ENCODE results near the gene SNX27. TPM values are rescaled to one million over a fixed set of nuclear protein-coding genes. Genes with fewer than 3 reads are reported as not detected.
"Not testable (repeated sequence)": the region's sequence is repeated elsewhere in the genome, so short reads cannot be mapped to it uniquely, and the experiment has no call there.

Gene SNX27
- total RNA-seq, 1 donor from 2014 or later: 16.4 TPM

- ATAC-seq: peak; percentile 66
Measured at GRCh38 chr1:151723726-151724370, 112.0 kb downstream of the SNX27 start.

GRCh38 chr1:151728151-151729054 is 116.6 kb downstream of the SNX27 start:
- ATAC-seq: no peak

- no peak for ATAC-seq
Measured at GRCh38 chr1:151729157-151729965, 117.5 kb downstream of the SNX27 start.

- no peak for ATAC-seq
Measured at GRCh38 chr1:151729966-151730291, 118.1 kb downstream of the SNX27 start.

GRCh38 chr1:151733126-151733525 is 121.3 kb downstream of the SNX27 start:
- no peak for ATAC-seq

GRCh38 chr1:151733995-151734394 is 122.1 kb downstream of the SNX27 start:
- not testable (repeated sequence) for ATAC-seq

GRCh38 chr1:151737026-151737425 is 125.2 kb downstream of the SNX27 start:
- ATAC-seq: no peak

GRCh38 chr1:151737479-151737878 is 125.6 kb downstream of the SNX27 start:
- no peak for ATAC-seq

GRCh38 chr1:151739590-151740355 is 127.9 kb downstream of the SNX27 start:
- ATAC-seq: peak; percentile 90

- no peak for ATAC-seq
Measured at GRCh38 chr1:151741516-151741915, 129.7 kb downstream of the SNX27 start.

Other genes with a start within 250 kb of the SNX27 start
- gene SELENBP1, start 239.3 kb upstream of the SNX27 start, total RNA-seq: 14.0 TPM
- gene PSMB4, start 212.5 kb upstream of the SNX27 start, total RNA-seq: 178 TPM
- 37.5 TPM for gene POGZ, start 152.6 kb upstream of the SNX27 start, total RNA-seq
- gene CGN, start 100.7 kb upstream of the SNX27 start, total RNA-seq: 9.3 TPM
- 36.6 TPM for gene TUFT1, start 71.7 kb upstream of the SNX27 start, total RNA-seq
- not detected for gene CELF3, start 104.8 kb downstream of the SNX27 start, total RNA-seq
- gene RIIAD1, start 109.5 kb downstream of the SNX27 start, total RNA-seq: not detected
- gene MRPL9, start 151.4 kb downstream of the SNX27 start, total RNA-seq: 72.0 TPM
- 2.2 TPM for gene TDRKH, start 178.4 kb downstream of the SNX27 start, total RNA-seq
- gene LINGO4, start 193.4 kb downstream of the SNX27 start, total RNA-seq: not detected
- gene RORC, start 219.8 kb downstream of the SNX27 start, total RNA-seq: 1.2 TPM
- gene C2CD4D, start 227.8 kb downstream of the SNX27 start, total RNA-seq: 0.24 TPM
- gene THEM5, start 241.7 kb downstream of the SNX27 start, total RNA-seq: 0.32 TPM

Measured in esophagus mucosa (tissue), 1 donor.